ENCODE data around the gene NPC2. TPM values are rescaled to one million over a fixed set of nuclear protein-coding genes. Genes with fewer than 3 reads are reported as not detected.

Gene NPC2
- total and polyA plus RNA-seq, 2 donors = 99.8 to 288 TPM

DNA sequence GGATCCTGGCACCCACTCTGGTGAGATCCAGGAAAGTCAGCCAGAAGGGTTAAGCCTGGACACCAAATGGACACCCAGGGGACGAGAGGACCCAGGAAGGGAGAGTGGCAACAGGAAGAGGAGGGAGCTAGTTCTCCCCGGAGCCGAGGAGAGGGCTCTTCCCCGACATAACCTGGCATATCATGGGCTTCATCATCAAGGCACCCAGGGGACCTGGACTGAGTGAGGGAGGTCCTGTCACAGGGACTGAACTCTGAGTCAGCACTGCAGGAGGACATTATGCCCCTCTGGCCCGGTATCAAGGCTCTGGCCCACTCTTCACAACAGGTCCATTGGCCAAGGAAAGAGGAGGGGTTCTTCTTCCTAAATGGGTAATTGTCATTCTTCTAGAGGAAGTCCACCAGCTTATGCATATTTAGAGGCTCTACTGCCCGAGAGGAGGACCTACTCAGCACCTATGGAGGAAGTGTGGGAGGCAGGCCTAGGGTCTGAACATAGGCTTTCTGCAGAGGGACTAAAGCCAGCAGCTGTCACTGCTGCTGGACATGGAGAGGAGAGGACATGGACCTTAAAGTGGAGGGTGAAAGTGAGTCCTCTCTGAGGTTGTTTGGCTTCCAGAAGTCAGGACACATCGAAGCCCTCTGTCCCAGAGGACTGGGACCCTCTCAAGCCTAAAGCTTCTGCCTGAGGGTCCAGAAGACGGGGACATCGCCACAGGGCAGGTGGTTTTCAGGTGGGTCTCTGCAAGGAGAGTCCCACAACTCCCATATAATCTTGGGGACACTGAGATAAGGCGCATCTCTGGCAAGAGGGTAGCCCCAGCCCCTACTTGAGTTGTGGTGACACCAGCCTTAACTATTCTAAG lies 19.1 kb upstream of the NPC2 start:
- Histone ChIP-seq H3K4me3 (ENCODE audit: low read depth, low read length) (no peak overlapping the region), H3K27ac (ENCODE audit: low read depth) (no peak overlapping the region), H3K36me3 (ENCODE audit: insufficient read depth) (no peaks in the 10 kb centered on the region), H3K4me1 (ENCODE audit: insufficient read depth) (no peaks in the 10 kb centered on the region)
- 86% methylated on average over 10 of the region's 10 CpGs for WGBS
- no peak for DNase-seq (ENCODE audit: extremely low spot score)

DNA sequence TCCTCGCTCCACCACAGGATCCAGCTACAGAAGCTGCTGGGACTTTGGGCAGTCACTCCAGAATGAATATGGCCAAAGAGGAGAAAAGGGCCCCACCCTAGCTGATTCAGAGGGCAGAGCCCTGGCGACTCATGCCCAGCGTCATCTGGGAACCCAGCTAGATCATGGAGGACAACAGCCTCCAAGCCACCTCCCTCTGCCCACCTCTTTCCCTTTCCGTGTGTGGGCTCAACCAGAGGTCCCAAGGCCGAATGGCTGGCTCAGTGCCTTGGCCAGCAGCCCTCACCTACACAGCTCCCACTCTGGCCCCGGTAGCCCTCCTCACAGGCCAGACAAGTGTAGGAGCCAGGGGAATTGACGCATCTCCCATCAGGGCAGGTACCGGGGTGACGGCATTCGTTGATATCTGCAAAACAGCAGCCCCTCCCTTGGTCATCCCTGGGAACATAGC lies 17.9 kb upstream of the NPC2 start:
- Histone ChIP-seq H3K4me1 (ENCODE audit: insufficient read depth) (no peaks in the 10 kb centered on the region), H3K36me3 (ENCODE audit: insufficient read depth) (no peaks in the 10 kb centered on the region), H3K4me3 (ENCODE audit: low read depth, low read length) (no peak overlapping the region), H3K27ac (ENCODE audit: low read depth) (no peak overlapping the region)
- WGBS = 78% methylated on average over 10 of the region's 10 CpGs
- no peak for DNase-seq (ENCODE audit: extremely low spot score)

DNA sequence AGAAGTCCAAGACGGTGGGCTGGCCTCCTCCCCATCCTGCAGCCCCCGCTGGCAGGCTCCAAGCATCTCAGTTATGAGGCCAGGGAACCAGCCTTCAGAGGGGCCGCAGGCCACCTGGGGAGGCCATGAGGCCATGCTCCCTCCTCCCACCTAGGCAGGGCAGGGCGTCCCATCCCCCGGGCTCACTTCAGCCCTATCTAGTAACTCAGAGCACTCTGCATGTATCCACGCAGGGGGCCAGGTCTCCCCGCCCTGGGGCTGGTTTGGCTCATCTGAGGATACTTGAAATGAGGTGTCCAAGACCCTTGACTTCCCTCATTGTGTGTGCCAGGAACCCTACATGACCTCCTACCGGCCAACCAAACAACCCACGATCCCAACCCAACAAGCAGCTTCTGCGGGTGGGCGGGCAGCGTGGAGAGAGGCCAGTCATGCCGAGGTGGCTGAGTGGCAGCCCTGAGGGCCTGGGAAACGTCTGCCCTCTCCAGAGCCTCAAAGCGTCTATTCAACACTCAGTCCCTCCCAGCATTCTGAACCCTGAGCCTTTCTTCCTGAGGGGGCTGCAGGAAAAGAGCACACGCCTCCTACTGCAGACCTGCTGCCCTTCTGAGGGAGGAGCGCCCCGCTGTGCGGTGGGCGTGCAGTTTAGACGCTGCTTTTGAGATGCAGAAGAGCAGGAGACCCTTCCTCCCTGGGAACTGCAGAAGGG lies 17.3 kb upstream of the NPC2 start:
- no peak for DNase-seq (ENCODE audit: extremely low spot score)
- H3K4me3 ChIP-seq (ENCODE audit: low read depth, low read length) = no peak overlapping the region
- H3K36me3 ChIP-seq (ENCODE audit: insufficient read depth) = no peaks in the 10 kb centered on the region
- no peak overlapping the region for H3K27ac ChIP-seq (ENCODE audit: low read depth)
- WGBS = 67% methylated on average over 21 of the region's 21 CpGs
- no peaks in the 10 kb centered on the region for H3K4me1 ChIP-seq (ENCODE audit: insufficient read depth)

DNA sequence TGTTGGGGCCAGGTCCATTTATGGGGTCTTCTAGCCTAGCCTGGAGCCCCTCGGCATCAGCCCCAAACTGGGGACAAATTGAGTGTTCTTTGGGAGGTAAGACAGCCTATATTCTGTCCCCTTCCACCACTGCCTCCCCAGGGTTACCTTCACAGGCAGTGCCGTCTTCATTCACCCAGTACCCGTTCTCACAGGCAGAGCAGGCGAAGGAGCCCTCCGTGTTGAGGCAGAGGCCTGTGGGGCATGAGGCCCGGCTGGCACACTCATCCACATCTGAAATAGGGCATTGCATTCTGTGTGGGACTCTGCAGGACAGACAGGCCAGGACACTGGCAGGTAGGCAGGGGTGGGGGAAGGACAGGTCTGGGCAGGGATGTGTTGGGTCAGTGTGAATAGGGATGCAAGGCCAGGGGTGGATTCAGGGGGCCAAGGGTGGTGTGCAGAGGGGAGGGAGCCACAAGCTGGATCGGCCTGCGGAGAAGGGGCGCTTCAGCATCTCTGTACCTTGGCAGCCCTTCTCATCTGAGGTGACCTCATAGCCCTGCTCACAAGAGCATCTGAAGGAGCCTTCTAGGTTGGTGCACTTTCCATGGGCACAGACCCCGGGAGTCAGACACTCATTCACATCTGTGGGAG lies 16.6 kb upstream of the NPC2 start:
- H3K4me1 ChIP-seq (ENCODE audit: insufficient read depth) = no peaks in the 10 kb centered on the region
- H3K4me3 ChIP-seq (ENCODE audit: low read depth, low read length) = no peak overlapping the region
- 90% methylated on average over 10 of the region's 10 CpGs for WGBS
- H3K27ac ChIP-seq (ENCODE audit: low read depth) = no peak overlapping the region
- no peak for DNase-seq (ENCODE audit: extremely low spot score)
- no peaks in the 10 kb centered on the region for H3K36me3 ChIP-seq (ENCODE audit: insufficient read depth)

DNA sequence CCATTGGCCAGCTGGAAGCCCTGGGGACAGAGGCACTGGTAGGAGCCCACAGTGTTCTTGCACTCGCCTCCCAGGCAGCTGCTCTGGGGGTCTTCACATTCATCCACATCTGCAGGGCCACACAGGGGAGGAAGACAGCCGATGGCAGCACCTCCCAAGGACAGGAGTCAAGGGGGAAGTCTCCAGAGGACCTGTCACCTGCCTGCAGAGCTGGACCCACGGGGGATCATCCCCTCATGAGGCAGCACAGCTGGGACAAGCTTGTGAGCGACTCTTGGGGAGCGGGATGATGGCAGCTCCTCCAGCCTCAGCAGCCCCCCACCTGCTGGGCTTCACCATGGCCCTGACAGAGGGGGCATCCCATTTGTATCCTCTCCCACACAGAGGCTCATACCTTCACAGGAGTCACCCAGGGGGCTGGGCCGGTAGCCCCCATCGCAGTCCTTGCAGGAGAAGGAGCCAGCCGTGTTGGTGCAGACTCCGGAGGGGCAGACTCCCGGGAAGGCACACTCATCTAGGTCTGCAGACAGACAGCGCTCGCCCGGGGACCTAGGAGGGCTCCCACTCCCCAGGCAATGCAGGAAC lies 15.8 kb upstream of the NPC2 start:
- Histone ChIP-seq H3K4me3 (ENCODE audit: low read depth, low read length) (no peak overlapping the region), H3K4me1 (ENCODE audit: insufficient read depth) (no peaks in the 10 kb centered on the region), H3K36me3 (ENCODE audit: insufficient read depth) (no peaks in the 10 kb centered on the region), H3K27ac (ENCODE audit: low read depth) (no peak overlapping the region)
- 83% methylated on average over 13 of the region's 13 CpGs for WGBS
- no peak for DNase-seq (ENCODE audit: extremely low spot score)

DNA sequence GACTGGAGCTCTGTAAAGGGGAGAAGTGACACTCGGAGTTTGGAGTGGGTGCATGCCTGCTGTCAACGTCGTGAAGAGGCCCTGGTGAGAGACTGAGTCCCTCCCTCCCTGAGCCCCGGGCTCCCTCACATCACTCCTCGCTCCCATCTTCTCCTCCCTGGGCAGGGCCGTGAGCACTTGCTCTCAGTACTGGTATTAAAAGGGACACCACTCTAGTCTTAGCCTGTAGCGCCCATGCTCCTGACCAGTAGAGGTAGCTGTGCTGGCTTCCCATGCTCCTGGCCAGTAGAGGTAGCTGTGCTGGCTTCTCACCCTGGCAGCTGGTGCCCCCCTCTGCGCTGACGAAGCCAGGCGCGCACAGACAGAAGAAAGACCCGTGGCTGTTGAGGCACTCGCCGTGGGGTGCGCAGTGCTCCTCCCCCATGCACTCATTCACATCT lies 15.2 kb upstream of the NPC2 start:
- WGBS = 61% methylated on average over 15 of the region's 15 CpGs
- Histone ChIP-seq H3K4me1 (ENCODE audit: insufficient read depth) (no peaks in the 10 kb centered on the region), H3K27ac (ENCODE audit: low read depth) (no peak overlapping the region), H3K4me3 (ENCODE audit: low read depth, low read length) (no peak overlapping the region), H3K36me3 (ENCODE audit: insufficient read depth) (no peaks in the 10 kb centered on the region)
- no peak for DNase-seq (ENCODE audit: extremely low spot score)

DNA sequence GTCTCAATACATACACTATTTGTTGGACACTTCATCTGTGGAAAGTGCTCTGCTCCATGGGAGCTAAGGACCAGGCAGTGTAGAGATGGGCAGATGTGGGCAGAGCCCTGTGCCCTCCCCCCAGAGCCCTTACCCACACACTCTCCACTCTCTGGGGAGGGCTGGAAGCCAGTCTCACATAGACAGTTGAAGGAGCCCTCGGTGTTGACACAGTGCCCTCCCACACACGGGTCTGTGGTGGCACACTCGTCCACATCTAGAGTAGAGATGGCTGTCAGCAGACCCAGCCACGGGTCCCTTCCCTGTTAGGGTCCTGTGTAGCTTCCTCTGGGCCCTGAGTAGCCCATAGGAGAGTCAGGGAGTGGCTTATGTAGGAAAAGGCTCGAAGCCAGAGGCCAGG lies 14.7 kb upstream of the NPC2 start:
- WGBS = 74% methylated on average over 5 of the region's 5 CpGs
- no peak overlapping the region for H3K27ac ChIP-seq (ENCODE audit: low read depth)
- H3K4me1 ChIP-seq (ENCODE audit: insufficient read depth) = no peaks in the 10 kb centered on the region
- H3K36me3 ChIP-seq (ENCODE audit: insufficient read depth) = no peaks in the 10 kb centered on the region
- no peak for DNase-seq (ENCODE audit: extremely low spot score)
- no peak overlapping the region for H3K4me3 ChIP-seq (ENCODE audit: low read depth, low read length)

DNA sequence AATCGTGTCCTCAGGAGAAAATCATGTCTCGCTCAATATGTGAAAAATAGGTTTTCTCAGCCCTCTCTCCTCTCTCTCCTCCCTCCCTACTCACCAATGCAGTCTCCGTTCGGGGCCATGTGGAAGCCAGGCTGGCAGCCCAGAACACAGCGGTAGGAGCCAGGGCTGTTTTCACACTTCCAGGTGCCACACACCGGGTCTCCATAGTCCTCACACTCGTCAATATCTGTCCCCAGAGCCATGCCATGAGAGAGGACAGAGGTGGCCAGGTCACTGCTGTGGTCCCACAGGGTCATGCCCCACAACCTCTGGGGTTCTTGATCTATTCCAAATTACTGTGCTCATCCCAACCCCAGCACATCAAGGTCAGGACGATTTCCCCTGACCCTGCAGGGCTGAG lies 14.0 kb upstream of the NPC2 start:
- Histone ChIP-seq H3K36me3 (ENCODE audit: insufficient read depth) (no peaks in the 10 kb centered on the region), H3K4me3 (ENCODE audit: low read depth, low read length) (no peak overlapping the region), H3K27ac (ENCODE audit: low read depth) (no peak overlapping the region), H3K4me1 (ENCODE audit: insufficient read depth) (no peaks in the 10 kb centered on the region)
- no peak for DNase-seq (ENCODE audit: extremely low spot score)
- WGBS = 81% methylated on average over 8 of the region's 8 CpGs

DNA sequence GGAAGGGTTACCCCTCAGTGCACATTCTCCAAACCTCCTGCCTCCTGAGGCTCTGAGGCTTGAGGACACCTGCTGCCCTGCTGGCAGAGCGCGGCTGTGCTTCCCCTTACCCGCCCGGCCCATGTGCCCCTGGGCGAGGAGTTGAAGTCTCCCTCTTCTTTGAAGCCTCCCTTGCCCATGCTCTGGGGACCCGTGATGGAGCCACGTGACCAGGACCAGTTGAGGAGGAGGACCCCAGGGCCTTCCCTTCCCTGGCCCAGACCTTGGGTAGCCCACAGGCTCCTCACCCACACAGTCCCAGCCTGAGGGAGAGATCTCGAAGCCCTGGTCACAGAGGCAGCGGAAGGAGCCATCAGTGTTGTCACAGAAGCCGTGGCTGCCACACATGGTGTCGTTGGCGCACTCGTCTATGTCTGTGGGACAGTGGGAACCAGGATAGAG lies 13.3 kb upstream of the NPC2 start:
- WGBS = 91% methylated on average over 13 of the region's 13 CpGs
- DNase-seq (ENCODE audit: extremely low spot score) = no peak
- no peaks in the 10 kb centered on the region for H3K36me3 ChIP-seq (ENCODE audit: insufficient read depth)
- no peak overlapping the region for H3K27ac ChIP-seq (ENCODE audit: low read depth)
- H3K4me1 ChIP-seq (ENCODE audit: insufficient read depth) = no peaks in the 10 kb centered on the region
- H3K4me3 ChIP-seq (ENCODE audit: low read depth, low read length) = no peak overlapping the region

DNA sequence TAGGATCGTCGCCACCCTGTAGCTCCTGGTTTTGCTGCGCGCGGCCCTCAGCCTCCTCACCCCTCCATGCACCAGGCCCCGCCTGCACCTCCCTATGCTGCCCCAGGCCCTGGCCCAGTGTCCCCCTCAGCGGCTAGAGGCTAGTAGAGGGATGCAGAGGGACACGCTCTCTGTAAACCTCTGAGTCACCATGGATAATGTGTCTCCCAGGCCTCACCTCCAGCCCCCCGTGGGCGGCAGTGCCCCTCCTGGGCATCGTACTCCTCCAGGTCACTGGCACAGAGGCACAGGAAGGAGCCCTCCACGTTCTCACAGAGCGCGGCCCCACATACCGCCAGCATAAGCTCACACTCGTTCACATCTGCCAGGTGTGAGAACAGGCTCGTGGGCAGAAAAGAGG lies 12.7 kb upstream of the NPC2 start:
- WGBS = 87% methylated on average over 17 of the region's 17 CpGs
- Histone ChIP-seq H3K27ac (ENCODE audit: low read depth) (no peak overlapping the region), H3K36me3 (ENCODE audit: insufficient read depth) (no peaks in the 10 kb centered on the region), H3K4me3 (ENCODE audit: low read depth, low read length) (no peak overlapping the region), H3K4me1 (ENCODE audit: insufficient read depth) (no peaks in the 10 kb centered on the region)
- no peak for DNase-seq (ENCODE audit: extremely low spot score)

DNA sequence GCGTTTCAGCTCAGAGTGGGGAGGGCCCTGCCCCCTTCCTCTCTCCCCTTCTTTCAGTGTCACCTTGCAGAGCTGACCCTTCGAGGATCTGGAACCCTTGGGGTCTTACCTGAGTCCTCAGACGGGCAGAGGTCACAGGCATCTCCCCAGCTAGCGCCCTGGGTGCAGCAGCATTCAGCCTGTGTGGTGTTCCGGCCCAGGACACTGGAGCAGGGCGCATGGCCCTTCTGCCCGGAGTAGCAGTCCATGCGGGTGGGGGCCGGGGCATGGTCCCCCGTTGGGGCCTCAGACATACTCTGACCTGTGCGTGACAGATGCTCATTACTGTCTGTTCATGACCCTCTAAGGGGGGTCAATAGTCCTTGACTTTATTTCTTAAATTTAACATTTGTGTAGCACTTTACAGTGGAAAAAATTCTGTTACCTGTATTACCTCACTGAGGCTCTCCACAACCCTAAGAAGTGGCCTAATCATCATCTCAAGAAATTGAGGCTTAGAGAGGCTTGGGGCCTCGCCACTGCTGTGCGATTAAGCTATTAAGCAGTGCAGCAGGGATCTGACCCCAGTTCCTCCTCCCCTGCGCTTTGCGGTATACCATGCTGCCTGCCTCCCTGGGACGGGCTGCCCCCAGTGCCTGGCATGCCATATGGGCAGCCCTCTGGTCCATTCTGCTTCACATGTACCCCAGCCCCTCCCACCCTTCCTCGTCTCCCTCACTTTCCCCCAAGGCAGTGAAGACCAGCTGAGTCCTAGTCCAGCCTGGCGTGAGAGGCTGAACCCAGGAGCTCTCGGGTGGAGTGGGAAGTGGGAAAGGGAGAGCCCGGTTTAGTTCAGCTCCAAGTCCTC lies 12.0 kb upstream of the NPC2 start:
- no peaks in the 10 kb centered on the region for H3K36me3 ChIP-seq (ENCODE audit: insufficient read depth)
- H3K27ac ChIP-seq (ENCODE audit: low read depth) = no peak overlapping the region
- no peak for DNase-seq (ENCODE audit: extremely low spot score)
- H3K4me3 ChIP-seq (ENCODE audit: low read depth, low read length) = no peak overlapping the region
- no peaks in the 10 kb centered on the region for H3K4me1 ChIP-seq (ENCODE audit: insufficient read depth)
- WGBS = 89% methylated on average over 20 of the region's 20 CpGs

DNA sequence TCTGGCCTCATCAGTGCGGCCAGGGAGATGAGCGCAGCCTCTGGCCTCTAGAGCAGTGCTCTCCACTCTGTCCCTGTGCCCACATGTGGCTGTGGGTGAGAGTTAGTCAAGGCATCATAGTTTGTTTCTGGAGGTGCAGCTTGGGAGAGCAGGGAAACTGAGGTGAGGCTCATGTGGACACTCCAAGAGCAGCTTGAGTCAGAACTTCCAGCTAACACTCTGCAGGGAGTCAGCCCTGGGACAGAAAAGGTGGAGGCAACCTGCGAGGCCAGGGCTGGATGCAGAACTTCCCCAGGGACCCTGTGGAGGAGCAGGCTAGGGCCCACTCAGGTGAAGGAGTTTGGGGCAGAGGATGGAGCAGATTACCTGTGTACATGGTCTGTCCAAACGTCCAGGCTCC lies 11.3 kb upstream of the NPC2 start:
- H3K4me3 ChIP-seq (ENCODE audit: low read depth, low read length) = no peak overlapping the region
- WGBS = 89% methylated on average over 4 of the region's 4 CpGs
- no peak for DNase-seq (ENCODE audit: extremely low spot score)
- no peaks in the 10 kb centered on the region for H3K4me1 ChIP-seq (ENCODE audit: insufficient read depth)
- H3K36me3 ChIP-seq (ENCODE audit: insufficient read depth) = no peaks in the 10 kb centered on the region
- H3K27ac ChIP-seq (ENCODE audit: low read depth) = no peak overlapping the region

DNA sequence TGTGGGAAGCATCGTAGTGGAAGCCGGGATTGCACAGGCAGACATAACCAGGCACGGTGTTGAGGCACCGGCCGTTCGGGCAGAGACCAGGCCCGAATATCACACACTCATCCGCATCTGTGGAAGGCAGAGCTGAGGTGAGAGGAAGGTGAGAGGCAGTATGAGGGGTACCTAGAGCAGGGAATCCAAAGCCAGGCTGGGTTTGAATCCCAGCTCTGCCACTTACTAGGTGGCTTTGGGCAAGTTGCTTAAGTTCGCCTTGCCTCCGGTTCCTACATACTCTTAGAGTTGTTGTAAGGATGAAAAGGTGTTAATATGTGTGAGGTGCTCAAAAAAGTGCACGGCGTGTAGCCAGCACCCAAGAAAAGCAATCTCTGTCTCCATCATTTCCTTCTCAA lies 10.8 kb upstream of the NPC2 start:
- Histone ChIP-seq H3K4me1 (ENCODE audit: insufficient read depth) (no peaks in the 10 kb centered on the region), H3K4me3 (ENCODE audit: low read depth, low read length) (no peak overlapping the region), H3K36me3 (ENCODE audit: insufficient read depth) (no peaks in the 10 kb centered on the region), H3K27ac (ENCODE audit: low read depth) (no peak overlapping the region)
- 94% methylated on average over 12 of the region's 12 CpGs for WGBS
- no peak for DNase-seq (ENCODE audit: extremely low spot score)

Measured in urinary bladder (tissue), 4 donors.